Esophagus squamous epithelium (tissue), 5 donors: ENCODE measurements around the gene GMCL2. TPM values are rescaled to one million over a fixed set of nuclear protein-coding genes. Genes with fewer than 3 reads are reported as not detected.
A peak's percentile ranks its signal among the peaks of the same experiment; 100 is the strongest.

Source experiments
- DNase-seq: peaks from one replicate; lab custom pipeline; 2025; lab: John Stamatoyannopoulos, UW
- H3K27ac ChIP-seq, 4 donors: fragments of 200-600 bp; sonication (generic); one replicate each; pipeline ENCODE4 v1.5.1; 2016 to 2019; ENCODE audit warnings: mild to moderate bottlenecking in 1 of 4
- H3K27me3 ChIP-seq, 4 donors: fragments of 200-600 bp; sonication (generic); 1 replicate in 3 of 4; 2 replicates in 1 of 4; pipeline versions ENCODE4 v1.5.1 to v1.6.0; 2017 to 2021; ENCODE audit warnings: antibody characterized with exemption in 1 of 4
- H3K36me3 ChIP-seq, 3 donors: fragments of 200-600 bp; sonication (generic); one replicate each; pipeline ENCODE4 v1.5.1; 2016 to 2019
- H3K4me1 ChIP-seq, 3 donors: fragments of 200-600 bp; sonication (generic); one replicate each; pipeline ENCODE4 v1.5.1; 2017 to 2019
- H3K4me3 ChIP-seq, 4 donors: fragments of 200-600 bp; sonication (generic); 1 replicate in 3 of 4; 2 replicates in 1 of 4; pipeline ENCODE4 v1.5.1; 2016 to 2019; ENCODE audit warnings: mild to moderate bottlenecking in 2 of 4, moderate library complexity in 1 of 4
- H3K9me3 ChIP-seq, 3 donors: fragments of 200-600 bp; sonication (generic); one replicate each; pipeline ENCODE4 v1.5.1; 2016 to 2019
- CTCF ChIP-seq, 6 experiments: fragments of 450-650 bp in 4 of 6; fragments of 200-600 bp in 2 of 6; sonication (generic) in 2 of 6; IDR thresholded peaks; one replicate each; pipeline ENCODE4 v1.5.1; 2016 to 2019; ENCODE audit warnings: antibody characterized with exemption in 6 of 6, mild to moderate bottlenecking in 4 of 6, moderate library complexity in 4 of 6
- POLR2A ChIP-seq, 4 donors: fragments of 450-650 bp; IDR thresholded peaks; one replicate each; pipeline ENCODE4 v1.6.1; 2017; ENCODE audit warnings: antibody characterized with exemption in 4 of 4, mild to moderate bottlenecking in 4 of 4, moderate library complexity in 3 of 4
- WGBS, 2 donors: methylation state at CpG; one replicate each; pipeline ENCODE4 v1.1.5; 2018; 5-methylcytosine and 5-hydroxymethylcytosine counted together
- intact Hi-C: fragments of 100-400 bp; cut with DNase I; formaldehyde crosslinking; loops from one replicate; pipeline ENCODE4 v1.15.0; 2022
- total RNA-seq, 4 donors: library from RNA; depleted of rRNA; stranded (reverse); fragments of >200 nt; gene quantifications; one replicate each; pipeline ENCODE4 v1.1.0, GENCODE V29; 2016
- donor health status: DM: yes; HTN: yes; CAD: no.

The GMCL2 gene
- total RNA-seq, 4 donors from 2014 or later: not detected

- H3K4me1 ChIP-seq: peaks cover 19 to 52% (median 25%) of the 10 kb centered on the region in 3 donors
- no peak for DNase-seq
- peaks cover 30 to 60% (median 45%) of the 10 kb centered on the region in 3 donors for H3K36me3 ChIP-seq
- no peaks in the 10 kb centered on the region for H3K9me3 ChIP-seq
- no peak overlapping the region for H3K4me3 ChIP-seq
- H3K27me3 ChIP-seq: no peaks in the 10 kb centered on the region
- intact Hi-C loops: no loop called here
- H3K27ac ChIP-seq: peak overlapping the region; percentile 50 to 99 (median 92)
- 61 to 71% methylated on average over 4 of the region's 5 CpGs for WGBS, 2 donors
- TF ChIP-seq CTCF (IDR thresholded peaks at IDR 0.05) (no peak), POLR2A (IDR thresholded peaks at IDR 0.05) (no peak)
Measured at GRCh38 chr5:178207183-178207916, 20.2 kb upstream of the GMCL2 start.

GRCh38 chr5:178206166-178207101, 19.3 kb upstream of the GMCL2 start:
- no peak for TF ChIP-seq POLR2A (IDR thresholded peaks at IDR 0.05)
- WGBS, 2 donors: 33 to 38% methylated on average over 12 of the region's 12 CpGs
- intact Hi-C loops: no loop called here
- Histone ChIP-seq H3K4me1 (peaks cover 19 to 60% (median 26%) of the 10 kb centered on the region in 3 donors), H3K27ac (peak overlapping the region; percentile 86 to 99 (median 94)), H3K36me3 (peaks cover 21 to 51% (median 36%) of the 10 kb centered on the region in 3 donors), H3K4me3 (peak overlapping the region; percentile 78 to 100 (median 92)), H3K27me3 (no peaks in the 10 kb centered on the region), H3K9me3 (no peaks in the 10 kb centered on the region)
- DNase-seq: no peak

GRCh38 chr5:178205749-178206047, 18.5 kb upstream of the GMCL2 start:
- intact Hi-C loops: no loop called here
- H3K9me3 ChIP-seq: no peaks in the 10 kb centered on the region
- peaks cover 19 to 63% (median 32%) of the 10 kb centered on the region in 3 donors for H3K4me1 ChIP-seq
- TF ChIP-seq POLR2A (IDR thresholded peaks at IDR 0.05) (no peak), CTCF (IDR thresholded peaks at IDR 0.05) (no peak)
- H3K4me3 ChIP-seq: peak overlapping the region; percentile 78 to 100 (median 92)
- H3K36me3 ChIP-seq: peaks cover 14 to 44% (median 29%) of the 10 kb centered on the region in 3 donors
- no peaks in the 10 kb centered on the region for H3K27me3 ChIP-seq
- 1 to 3% methylated on average over 5 of the region's 5 CpGs for WGBS, 2 donors
- H3K27ac ChIP-seq: peak overlapping the region; percentile 86 to 99 (median 94)
- no peak for DNase-seq

- 0% methylated on average over 1 of the region's 90 CpGs for WGBS, 2 donors
- H3K27ac ChIP-seq: peak overlapping the region; percentile 86 to 99 (median 94)
- peaks cover 19 to 69% (median 35%) of the 10 kb centered on the region in 3 donors for H3K4me1 ChIP-seq
- H3K36me3 ChIP-seq: peaks cover 9 to 38% (median 23%) of the 10 kb centered on the region in 3 donors
- H3K9me3 ChIP-seq: no peaks in the 10 kb centered on the region
- DNase-seq: no peak
- TF ChIP-seq POLR2A (IDR thresholded peaks at IDR 0.05): peak in 2 of 4 donors; percentile 32 to 63
- no peak for TF ChIP-seq CTCF (IDR thresholded peaks at IDR 0.05)
- intact Hi-C loops: no loop called here
- H3K27me3 ChIP-seq: no peaks in the 10 kb centered on the region
- peak overlapping the region; percentile 78 to 100 (median 92) for H3K4me3 ChIP-seq
Measured at GRCh38 chr5:178204935-178205748, 18.0 kb upstream of the GMCL2 start.
